Esophagus squamous epithelium (tissue), 5 donors: ENCODE measurements around the gene JDP2. TPM values are rescaled to one million over a fixed set of nuclear protein-coding genes. Genes with fewer than 3 reads are reported as not detected.

ENCODE experiments used
- DNase-seq: peaks from one replicate; lab custom pipeline; 2025; lab: John Stamatoyannopoulos, UW
- H3K27ac ChIP-seq, 4 donors: fragments of 200-600 bp; sonication (generic); one replicate each; pipeline ENCODE4 v1.5.1; 2016 to 2019; ENCODE audit warnings: mild to moderate bottlenecking in 1 of 4
- H3K27me3 ChIP-seq, 4 donors: fragments of 200-600 bp; sonication (generic); 1 replicate in 3 of 4; 2 replicates in 1 of 4; pipeline versions ENCODE4 v1.5.1 to v1.6.0; 2017 to 2021; ENCODE audit warnings: antibody characterized with exemption in 1 of 4
- H3K36me3 ChIP-seq, 3 donors: fragments of 200-600 bp; sonication (generic); one replicate each; pipeline ENCODE4 v1.5.1; 2016 to 2019
- H3K4me1 ChIP-seq, 3 donors: fragments of 200-600 bp; sonication (generic); one replicate each; pipeline ENCODE4 v1.5.1; 2017 to 2019
- H3K4me3 ChIP-seq, 4 donors: fragments of 200-600 bp; sonication (generic); 1 replicate in 3 of 4; 2 replicates in 1 of 4; pipeline ENCODE4 v1.5.1; 2016 to 2019; ENCODE audit warnings: mild to moderate bottlenecking in 2 of 4, moderate library complexity in 1 of 4
- H3K9me3 ChIP-seq, 3 donors: fragments of 200-600 bp; sonication (generic); one replicate each; pipeline ENCODE4 v1.5.1; 2016 to 2019
- POLR2A ChIP-seq, 4 donors: fragments of 450-650 bp; IDR thresholded peaks; one replicate each; pipeline ENCODE4 v1.6.1; 2017; ENCODE audit warnings: antibody characterized with exemption in 4 of 4, mild to moderate bottlenecking in 4 of 4, moderate library complexity in 3 of 4
- WGBS, 2 donors: methylation state at CpG; one replicate each; pipeline ENCODE4 v1.1.5; 2018; 5-methylcytosine and 5-hydroxymethylcytosine counted together
- intact Hi-C: fragments of 100-400 bp; cut with DNase I; formaldehyde crosslinking; loops from one replicate; pipeline ENCODE4 v1.15.0; 2022
- total RNA-seq, 4 donors: library from RNA; depleted of rRNA; stranded (reverse); fragments of >200 nt; gene quantifications; one replicate each; pipeline ENCODE4 v1.1.0, GENCODE V29; 2016
- TF ChIP-seq, protein P1 (sequence below), 6 experiments: fragments of 450-650 bp in 4 of 6; fragments of 200-600 bp in 2 of 6; sonication (generic) in 2 of 6; IDR thresholded peaks; one replicate each; pipeline ENCODE4 v1.5.1; 2016 to 2019; ENCODE audit warnings: antibody characterized with exemption in 6 of 6, mild to moderate bottlenecking in 4 of 6, moderate library complexity in 4 of 6
- donor health status: DM: yes; HTN: yes; CAD: no.

Gene JDP2
- total RNA-seq, 4 donors from 2014 or later, result 20.9 to 41.8 (median 36.9) TPM

DNA sequence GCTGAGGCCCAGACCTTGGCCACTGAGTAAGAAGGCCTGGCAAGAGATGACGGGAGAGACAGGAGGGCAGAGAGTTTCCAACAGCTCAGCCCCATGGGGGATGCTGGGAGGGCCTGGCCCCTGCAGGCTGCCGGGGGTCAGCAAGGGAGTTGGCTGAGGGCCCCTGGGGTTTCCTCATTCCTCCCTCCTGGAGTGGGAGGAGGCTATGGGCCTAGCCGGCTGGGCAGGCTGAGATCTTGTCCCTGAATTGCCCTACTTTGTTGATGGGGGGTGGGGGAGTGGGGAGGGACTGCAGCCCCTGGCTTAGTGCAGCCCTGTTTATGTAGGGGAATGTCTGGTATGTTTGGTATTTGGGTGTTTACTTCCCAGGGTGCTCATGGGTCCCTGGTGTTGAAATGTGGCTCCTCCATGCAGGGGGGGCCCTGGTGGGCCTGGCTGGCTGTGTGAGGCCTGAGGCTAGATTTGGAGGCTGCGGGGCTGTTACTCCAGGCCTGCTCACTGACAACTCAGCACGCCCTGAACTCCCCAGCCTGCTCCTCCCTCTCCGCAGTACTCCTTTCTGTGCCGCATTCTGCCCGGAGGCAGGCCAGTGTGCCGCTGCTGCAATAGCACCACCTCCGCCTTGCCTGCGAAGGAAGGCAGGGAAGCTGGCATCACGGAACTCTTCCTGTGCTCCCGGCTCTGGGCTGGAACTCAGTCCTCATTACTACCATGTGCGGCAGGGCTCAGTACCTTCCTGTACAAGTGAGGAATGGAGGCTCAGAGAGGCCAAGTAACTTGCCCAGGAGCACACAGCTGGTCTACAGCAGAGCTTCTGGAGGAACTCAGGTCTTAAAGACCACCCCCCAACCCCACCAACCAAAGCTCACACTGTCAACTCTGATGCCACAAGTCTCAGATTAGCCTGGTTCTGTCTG lies 25.3 kb downstream of the JDP2 start:
- 0 to 10% methylated on average over 2 to 3 of the region's 14 CpGs for WGBS, 2 donors
- Histone ChIP-seq H3K27ac (peak overlapping the region; percentile 73 to 89 (median 78)), H3K4me1 (peaks cover 56 to 95% (median 60%) of the 10 kb centered on the region in 3 donors), H3K27me3 (no peaks in the 10 kb centered on the region), H3K9me3 (no peaks in the 10 kb centered on the region), H3K4me3 (no peak overlapping the region), H3K36me3 (peaks cover 0 to 28% (median 0%) of the 10 kb centered on the region in 3 donors)
- intact Hi-C loops, result no loop called here
- DNase-seq, result no peak
- no peak for TF ChIP-seq POLR2A (IDR thresholded peaks at IDR 0.05)
- TF ChIP-seq, protein P1, sequence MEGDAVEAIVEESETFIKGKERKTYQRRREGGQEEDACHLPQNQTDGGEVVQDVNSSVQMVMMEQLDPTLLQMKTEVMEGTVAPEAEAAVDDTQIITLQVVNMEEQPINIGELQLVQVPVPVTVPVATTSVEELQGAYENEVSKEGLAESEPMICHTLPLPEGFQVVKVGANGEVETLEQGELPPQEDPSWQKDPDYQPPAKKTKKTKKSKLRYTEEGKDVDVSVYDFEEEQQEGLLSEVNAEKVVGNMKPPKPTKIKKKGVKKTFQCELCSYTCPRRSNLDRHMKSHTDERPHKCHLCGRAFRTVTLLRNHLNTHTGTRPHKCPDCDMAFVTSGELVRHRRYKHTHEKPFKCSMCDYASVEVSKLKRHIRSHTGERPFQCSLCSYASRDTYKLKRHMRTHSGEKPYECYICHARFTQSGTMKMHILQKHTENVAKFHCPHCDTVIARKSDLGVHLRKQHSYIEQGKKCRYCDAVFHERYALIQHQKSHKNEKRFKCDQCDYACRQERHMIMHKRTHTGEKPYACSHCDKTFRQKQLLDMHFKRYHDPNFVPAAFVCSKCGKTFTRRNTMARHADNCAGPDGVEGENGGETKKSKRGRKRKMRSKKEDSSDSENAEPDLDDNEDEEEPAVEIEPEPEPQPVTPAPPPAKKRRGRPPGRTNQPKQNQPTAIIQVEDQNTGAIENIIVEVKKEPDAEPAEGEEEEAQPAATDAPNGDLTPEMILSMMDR (IDR thresholded peaks at IDR 0.05), result peak in 1 of 6 experiments; percentile 3

DNA sequence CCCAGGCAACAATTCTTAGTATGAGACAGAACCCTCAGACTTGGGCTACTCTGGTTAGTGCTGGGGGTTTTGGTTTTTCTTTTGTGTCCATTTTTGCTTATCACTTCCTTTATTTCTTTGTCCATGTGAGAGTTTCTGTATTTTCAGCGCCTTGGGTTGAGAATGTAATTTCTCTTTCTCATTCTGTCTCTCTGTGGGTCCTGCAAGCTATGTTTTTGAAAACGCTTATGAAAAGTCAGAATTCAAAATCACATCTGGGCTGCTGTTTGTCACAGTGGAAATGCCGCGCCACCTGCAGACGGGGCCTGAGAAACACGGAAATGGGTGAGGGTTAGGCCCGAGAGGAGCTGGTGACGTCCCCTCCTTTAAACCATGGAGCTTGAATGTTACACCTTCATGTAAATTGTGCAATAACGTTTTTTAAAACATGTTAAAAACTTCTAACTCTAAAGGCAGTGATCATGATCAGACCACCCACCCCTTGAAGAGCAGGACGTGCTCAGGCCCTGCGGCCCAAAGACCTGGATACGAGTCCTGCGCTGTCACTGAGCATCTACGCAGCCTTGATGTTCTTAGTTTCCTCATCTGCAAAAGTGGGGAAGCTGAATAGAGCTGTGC lies 26.1 kb downstream of the JDP2 start:
- peaks cover 0 to 30% (median 0%) of the 10 kb centered on the region in 3 donors for H3K36me3 ChIP-seq
- WGBS, 2 donors, result 73 to 76% methylated on average over 13 to 14 of the region's 14 CpGs
- DNase-seq, result no peak
- peak overlapping the region; percentile 73 to 89 (median 78) for H3K27ac ChIP-seq
- H3K4me1 ChIP-seq, result peaks cover 52 to 92% (median 54%) of the 10 kb centered on the region in 3 donors
- no peak for TF ChIP-seq POLR2A (IDR thresholded peaks at IDR 0.05)
- TF ChIP-seq, protein P1 (IDR thresholded peaks at IDR 0.05), result no peak
- H3K27me3 ChIP-seq, result no peaks in the 10 kb centered on the region
- H3K9me3 ChIP-seq, result no peaks in the 10 kb centered on the region
- intact Hi-C loops, result no loop called here
- no peak overlapping the region for H3K4me3 ChIP-seq

DNA sequence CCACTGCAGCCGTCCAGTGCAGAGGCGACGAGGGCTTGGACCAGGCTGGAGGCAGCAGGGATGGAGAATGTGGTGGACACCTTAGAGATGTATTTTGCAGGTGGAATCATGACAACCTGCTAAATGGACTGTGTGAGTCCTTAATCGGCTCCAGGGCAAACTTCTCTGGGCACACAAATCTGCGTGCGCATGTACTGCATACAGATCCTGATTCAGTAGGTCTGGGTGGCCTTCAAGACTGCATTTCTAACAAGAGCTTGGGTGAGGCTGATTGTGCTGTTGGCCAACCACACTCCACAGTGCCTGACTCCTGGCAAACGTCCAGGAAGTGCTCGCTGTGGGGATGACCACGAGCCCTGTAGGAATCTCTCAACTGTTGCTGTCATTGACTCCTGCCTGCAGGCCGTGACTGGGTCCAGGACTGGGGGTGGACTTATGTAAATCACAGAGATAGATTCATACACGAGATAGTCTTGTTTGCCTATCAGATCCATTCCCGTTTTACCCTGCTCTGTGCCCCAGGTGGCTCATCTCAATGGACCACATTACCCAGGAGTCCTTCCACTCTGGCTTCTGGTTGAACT lies 27.2 kb downstream of the JDP2 start:
- intact Hi-C loops, result no loop called here
- TF ChIP-seq, protein P1 (IDR thresholded peaks at IDR 0.05), result no peak
- no peak for TF ChIP-seq POLR2A (IDR thresholded peaks at IDR 0.05)
- Histone ChIP-seq H3K27ac (peak overlapping the region in 3 of 4 donors; percentile 42 to 89 (median 83)), H3K36me3 (peaks cover 0 to 30% (median 0%) of the 10 kb centered on the region in 3 donors), H3K9me3 (no peaks in the 10 kb centered on the region), H3K4me3 (no peak overlapping the region), H3K27me3 (no peaks in the 10 kb centered on the region), H3K4me1 (peaks cover 49 to 92% (median 54%) of the 10 kb centered on the region in 3 donors)
- 77 to 89% methylated on average over 7 to 11 of the region's 12 CpGs for WGBS, 2 donors
- DNase-seq, result no peak

DNA sequence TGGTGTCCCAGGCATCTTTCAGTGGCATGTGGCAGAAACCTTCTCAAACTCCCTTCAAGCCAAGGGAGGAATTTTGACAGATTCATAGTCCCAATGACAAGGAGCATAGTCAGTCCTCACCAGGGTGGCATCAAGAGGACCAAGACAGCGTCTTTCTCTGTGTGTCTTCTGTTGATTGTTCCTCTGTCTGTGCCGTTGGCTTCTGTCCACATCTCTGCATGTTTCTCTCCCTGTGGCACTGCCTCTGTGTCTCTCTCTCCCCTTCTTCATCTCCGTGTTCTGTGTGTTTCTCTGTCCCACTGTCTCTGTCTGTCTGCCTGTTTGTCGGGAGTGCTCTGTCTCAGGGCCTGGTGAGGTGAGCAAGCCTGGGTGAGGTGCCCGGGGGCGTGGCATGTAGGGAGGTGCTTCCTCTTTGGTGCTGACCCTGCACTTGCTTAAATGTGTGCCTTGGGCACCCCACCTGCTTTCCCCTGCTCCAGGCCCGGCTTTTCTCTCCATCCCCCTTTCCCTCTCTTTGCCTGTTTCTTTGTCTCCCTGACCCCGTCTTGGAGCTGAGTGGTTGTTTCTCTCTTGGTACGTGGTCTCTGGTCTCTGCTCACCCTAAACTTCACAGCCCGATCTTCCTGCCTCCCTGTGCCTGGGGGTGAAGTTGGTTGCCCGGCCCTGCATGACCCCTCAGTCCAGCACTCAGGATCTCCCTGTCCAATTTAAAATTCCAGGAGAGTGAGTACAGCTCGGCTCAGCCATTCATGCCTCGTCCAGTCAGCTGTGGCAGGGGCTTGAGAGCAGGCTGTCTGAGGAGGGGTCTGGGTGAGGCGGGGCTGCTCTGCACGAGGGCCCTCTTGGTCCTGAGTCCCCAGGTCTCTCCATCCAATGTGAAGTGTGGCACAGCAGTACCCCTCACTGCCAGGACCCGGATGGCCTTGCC lies 28.5 kb downstream of the JDP2 start:
- intact Hi-C loops, result no loop called here
- H3K4me1 ChIP-seq, result peaks cover 41 to 85% (median 42%) of the 10 kb centered on the region in 3 donors
- no peak for DNase-seq
- peak overlapping the region in 2 of 4 donors; percentile 17 to 42 for H3K27ac ChIP-seq
- H3K27me3 ChIP-seq, result no peaks in the 10 kb centered on the region
- no peak overlapping the region for H3K4me3 ChIP-seq
- H3K9me3 ChIP-seq, result no peaks in the 10 kb centered on the region
- peaks cover 0 to 43% (median 0%) of the 10 kb centered on the region in 3 donors for H3K36me3 ChIP-seq
- TF ChIP-seq, protein P1 (IDR thresholded peaks at IDR 0.05), result no peak
- TF ChIP-seq POLR2A (IDR thresholded peaks at IDR 0.05), result no peak
- 63 to 81% methylated on average over 13 of the region's 16 CpGs for WGBS, 2 donors
